Hepatocyte (in vitro differentiated cells): Measurements from ENCODE around the gene TMEM250. TPM values are rescaled to one million over a fixed set of nuclear protein-coding genes. Genes with fewer than 3 reads are reported as not detected.

ENCODE experiments used
- DNase-seq: peaks from one replicate; pipeline ENCODE4 v3.0.0-alpha.2; 2016; ENCODE audit warnings: low spot score
- H2AFZ ChIP-seq: fragments of 200-600 bp; sonication (generic); 2 replicates; pipeline ENCODE4 v1.6.0; 2016; ENCODE audit warnings: antibody characterized with exemption, mild to moderate bottlenecking
- H3K27ac ChIP-seq: fragments of 200-600 bp; sonication (generic); 2 replicates; pipeline ENCODE4 v1.5.1; 2016; ENCODE audit warnings: mild to moderate bottlenecking
- H3K27me3 ChIP-seq: fragments of 200-600 bp; sonication (generic); 2 replicates; pipeline ENCODE4 v1.6.1; 2016
- H3K36me3 ChIP-seq: fragments of 200-600 bp; sonication (generic); replicated peaks from 2 replicates; pipeline ENCODE4 v1.5.1; 2016; ENCODE audit warnings: low read depth; ENCODE audit not compliant: insufficient read depth
- H3K4me1 ChIP-seq: fragments of 200-600 bp; sonication (generic); 2 replicates; pipeline ENCODE4 v1.5.1; 2016; ENCODE audit warnings: mild to moderate bottlenecking, moderate library complexity; ENCODE audit not compliant: insufficient read depth
- H3K4me2 ChIP-seq: fragments of 200-600 bp; sonication (generic); 2 replicates; pipeline ENCODE4 v1.6.0; 2016
- H3K4me3 ChIP-seq: fragments of 200-600 bp; sonication (generic); 2 replicates; pipeline ENCODE4 v1.5.1; 2016; ENCODE audit warnings: mild to moderate bottlenecking
- H3K79me2 ChIP-seq: fragments of 200-600 bp; sonication (generic); 2 replicates; pipeline ENCODE4 v1.6.0; 2017; ENCODE audit warnings: mild to moderate bottlenecking
- H3K9me2 ChIP-seq: fragments of 200-600 bp; sonication (generic); replicated peaks from 2 replicates; pipeline ENCODE4 v1.6.0; 2017; ENCODE audit warnings: mild to moderate bottlenecking; ENCODE audit not compliant: insufficient read depth
- H3K9me3 ChIP-seq: fragments of 200-600 bp; sonication (generic); 2 replicates; pipeline ENCODE4 v1.5.1; 2016; ENCODE audit warnings: low read depth, mild to moderate bottlenecking
- H4K20me1 ChIP-seq: fragments of 200-600 bp; sonication (generic); 2 replicates; pipeline ENCODE4 v1.6.0; 2016; ENCODE audit warnings: mild to moderate bottlenecking; ENCODE audit not compliant: insufficient read depth, poor library complexity, severe bottlenecking
- EZH2 ChIP-seq: fragments of 200-600 bp; sonication (generic); IDR thresholded peaks from 2 replicates; pipeline ENCODE4 v1.6.1; 2016; ENCODE audit warnings: antibody characterized with exemption, mild to moderate bottlenecking, borderline replicate concordance
- EZH2phosphoT487 ChIP-seq: fragments of 200-600 bp; sonication (generic); IDR thresholded peaks from one replicate; pipeline ENCODE4 v1.6.1; 2018; ENCODE audit warnings: antibody characterized with exemption, mild to moderate bottlenecking, low read depth, moderate library complexity; ENCODE audit not compliant: unreplicated experiment, severe bottlenecking
- WGBS: methylation state at CpG from one replicate; pipeline ENCODE4 v1.1.6; 2016; ENCODE audit warnings: low lambda C conversion rate; ENCODE audit errors: missing lambda C conversion rate; 5-methylcytosine and 5-hydroxymethylcytosine counted together
- polyA plus RNA-seq: library from polyadenylated mRNA; unstranded; fragments of >200 nt; fragmentation: Nextera tagmentation; extraction: Ambion mirVana; gene quantifications from 2 replicates; pipeline ENCODE4 v1.2.1, GENCODE V29; 2016
- total RNA-seq: library from RNA; depleted of rRNA; stranded (reverse); fragments of >200 nt; gene quantifications from 2 replicates; pipeline ENCODE4 v1.2.3, GENCODE V29; 2014
- TF ChIP-seq, protein P1 (sequence below): fragments of 200-600 bp; sonication (generic); IDR thresholded peaks from 2 replicates; pipeline ENCODE4 v1.5.1; 2016; ENCODE audit warnings: antibody characterized with exemption, mild to moderate bottlenecking; ENCODE audit not compliant: poor library complexity

TMEM250 gene
- total and polyA plus RNA-seq, 2 experiments from 2014 or later: 37.8 to 47.6 TPM

DNA sequence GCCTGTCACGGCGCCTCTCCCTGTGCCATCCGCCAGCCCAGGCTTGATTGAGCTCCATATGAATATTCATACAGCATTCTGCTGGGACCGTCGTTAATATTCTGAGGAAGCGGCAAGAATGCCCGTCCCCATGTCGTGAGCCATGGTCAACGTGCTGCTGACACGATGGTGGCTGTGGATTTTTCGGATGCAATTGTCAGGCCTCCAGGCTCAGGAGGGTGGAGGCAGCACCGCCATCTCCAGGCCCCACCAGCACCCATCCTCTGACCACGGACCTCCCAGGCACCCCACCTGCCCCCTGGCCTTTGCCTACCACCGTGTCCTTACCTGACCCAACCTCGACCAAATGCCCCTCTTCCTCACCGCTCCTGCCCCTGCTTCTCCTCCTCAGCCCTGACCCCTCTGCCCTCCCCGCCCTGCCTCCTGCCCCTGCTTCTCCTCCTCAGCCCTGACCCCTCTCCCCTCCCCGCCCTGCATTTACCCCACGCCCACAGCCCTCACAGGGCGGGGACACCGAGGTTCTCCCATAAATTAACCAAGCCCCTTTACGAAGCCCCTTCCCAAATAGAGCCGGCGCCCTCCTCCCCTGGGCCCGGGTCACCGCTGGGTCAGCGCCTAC lies 9.9 kb downstream of the TMEM250 start:
- 78% methylated on average over 23 of the region's 27 CpGs for WGBS
- peak overlapping the region; percentile 87 for H3K4me2 ChIP-seq
- H3K9me3 ChIP-seq: no peaks in the 10 kb centered on the region
- TF ChIP-seq EZH2phosphoT487 (no peak), EZH2 (no peak)
- TF ChIP-seq, protein P1, sequence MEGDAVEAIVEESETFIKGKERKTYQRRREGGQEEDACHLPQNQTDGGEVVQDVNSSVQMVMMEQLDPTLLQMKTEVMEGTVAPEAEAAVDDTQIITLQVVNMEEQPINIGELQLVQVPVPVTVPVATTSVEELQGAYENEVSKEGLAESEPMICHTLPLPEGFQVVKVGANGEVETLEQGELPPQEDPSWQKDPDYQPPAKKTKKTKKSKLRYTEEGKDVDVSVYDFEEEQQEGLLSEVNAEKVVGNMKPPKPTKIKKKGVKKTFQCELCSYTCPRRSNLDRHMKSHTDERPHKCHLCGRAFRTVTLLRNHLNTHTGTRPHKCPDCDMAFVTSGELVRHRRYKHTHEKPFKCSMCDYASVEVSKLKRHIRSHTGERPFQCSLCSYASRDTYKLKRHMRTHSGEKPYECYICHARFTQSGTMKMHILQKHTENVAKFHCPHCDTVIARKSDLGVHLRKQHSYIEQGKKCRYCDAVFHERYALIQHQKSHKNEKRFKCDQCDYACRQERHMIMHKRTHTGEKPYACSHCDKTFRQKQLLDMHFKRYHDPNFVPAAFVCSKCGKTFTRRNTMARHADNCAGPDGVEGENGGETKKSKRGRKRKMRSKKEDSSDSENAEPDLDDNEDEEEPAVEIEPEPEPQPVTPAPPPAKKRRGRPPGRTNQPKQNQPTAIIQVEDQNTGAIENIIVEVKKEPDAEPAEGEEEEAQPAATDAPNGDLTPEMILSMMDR: no peak
- peak overlapping the region; percentile 75 for H3K27ac ChIP-seq
- no peaks in the 10 kb centered on the region for H3K9me2 ChIP-seq
- peaks cover 30% of the 10 kb centered on the region for H3K4me1 ChIP-seq
- H4K20me1 ChIP-seq: no peaks in the 10 kb centered on the region
- no peak for DNase-seq
- H3K27me3 ChIP-seq: no peaks in the 10 kb centered on the region
- H2AFZ ChIP-seq: no peak overlapping the region
- H3K4me3 ChIP-seq: no peak overlapping the region
- no peaks in the 10 kb centered on the region for H3K36me3 ChIP-seq
- H3K79me2 ChIP-seq: peaks cover 3% of the 10 kb centered on the region

DNA sequence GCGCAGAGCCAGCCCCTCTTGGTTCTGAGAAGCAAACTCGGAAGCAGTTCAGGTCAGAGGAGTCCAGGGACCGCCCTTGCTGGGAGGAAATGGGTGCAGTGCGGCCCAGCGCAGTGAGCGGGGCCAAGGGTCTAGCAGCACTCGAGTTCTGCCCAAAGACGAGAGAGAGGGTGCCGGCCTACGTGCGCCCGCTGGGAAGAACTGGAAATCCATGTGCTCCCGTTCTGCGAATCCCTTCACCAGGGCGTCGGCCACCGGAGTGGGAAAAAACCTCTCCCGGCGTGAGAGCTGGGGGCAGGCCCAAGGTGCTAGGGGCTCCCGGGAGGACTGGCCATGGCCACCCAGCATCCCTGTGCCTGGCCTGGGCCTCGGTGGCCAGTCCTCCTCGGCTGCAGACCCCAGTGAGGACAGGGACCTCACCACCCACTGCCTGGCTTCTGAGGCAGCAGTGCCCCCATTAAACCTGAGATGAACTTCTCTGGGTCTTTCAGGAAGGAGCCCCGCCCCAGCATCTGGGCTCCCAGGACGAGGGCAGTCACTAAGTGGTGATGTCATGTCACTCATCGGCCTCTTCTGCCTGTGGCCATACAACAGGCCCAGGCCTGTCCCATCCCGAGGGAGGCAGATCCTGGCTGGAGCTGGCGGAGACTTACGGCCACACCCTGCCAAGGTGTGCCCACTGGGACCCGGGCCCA lies 10.6 kb downstream of the TMEM250 start:
- Histone ChIP-seq H3K4me1 (peaks cover 30% of the 10 kb centered on the region), H4K20me1 (no peaks in the 10 kb centered on the region), H3K4me2 (no peak overlapping the region), H3K36me3 (no peaks in the 10 kb centered on the region), H3K4me3 (no peak overlapping the region), H3K9me2 (no peaks in the 10 kb centered on the region), H3K27me3 (no peaks in the 10 kb centered on the region), H3K79me2 (no peaks in the 10 kb centered on the region), H2AFZ (no peak overlapping the region), H3K9me3 (no peaks in the 10 kb centered on the region), H3K27ac (no peak overlapping the region)
- 91% methylated on average over 29 of the region's 29 CpGs for WGBS
- TF ChIP-seq EZH2 (no peak), EZH2phosphoT487 (no peak)
- TF ChIP-seq, protein P1: no peak
- no peak for DNase-seq

DNA sequence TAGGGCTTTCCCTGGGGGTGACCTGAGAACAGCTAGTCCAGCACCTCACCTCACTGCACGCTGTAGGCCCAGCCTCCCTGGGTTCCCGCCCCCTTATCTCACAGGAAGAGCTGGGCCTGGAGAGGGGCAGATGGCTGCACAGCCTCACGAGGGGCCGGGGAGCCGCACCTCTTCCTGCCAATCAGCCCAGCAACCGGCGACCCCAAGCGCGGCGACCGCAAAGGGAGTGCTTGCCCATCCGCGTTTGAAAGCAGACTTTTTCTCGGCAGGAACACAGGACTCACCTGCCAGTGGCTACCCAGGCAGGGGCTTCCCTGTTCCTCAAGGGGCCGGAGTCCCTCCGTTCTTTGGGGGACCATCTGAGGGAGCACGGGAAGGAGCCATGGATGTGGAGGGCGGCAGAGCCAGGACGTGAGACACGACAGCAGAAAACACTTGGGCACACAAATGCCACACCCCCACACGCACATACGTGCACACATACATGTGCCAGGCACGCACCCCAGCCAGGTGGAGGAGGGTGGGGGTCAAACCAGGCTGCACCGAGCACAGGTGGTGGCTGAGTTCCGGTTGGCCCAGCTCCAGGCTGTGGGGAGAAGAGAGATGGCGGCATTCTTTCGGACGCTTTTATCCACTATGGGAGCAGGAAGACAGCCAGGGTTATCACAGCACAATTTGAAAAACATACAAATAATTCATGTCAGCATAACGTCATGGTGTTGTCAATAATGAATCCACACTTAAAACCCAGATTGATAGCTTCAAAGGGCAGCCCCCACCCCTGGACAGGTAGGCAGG lies 11.3 kb downstream of the TMEM250 start:
- no peak overlapping the region for H3K4me2 ChIP-seq
- no peaks in the 10 kb centered on the region for H4K20me1 ChIP-seq
- TF ChIP-seq EZH2: no peak
- TF ChIP-seq, protein P1: no peak
- no peak for TF ChIP-seq EZH2phosphoT487
- no peaks in the 10 kb centered on the region for H3K9me2 ChIP-seq
- peaks cover 30% of the 10 kb centered on the region for H3K4me1 ChIP-seq
- H2AFZ ChIP-seq: no peak overlapping the region
- no peak overlapping the region for H3K4me3 ChIP-seq
- H3K9me3 ChIP-seq: no peaks in the 10 kb centered on the region
- no peaks in the 10 kb centered on the region for H3K36me3 ChIP-seq
- no peaks in the 10 kb centered on the region for H3K79me2 ChIP-seq
- no peak for DNase-seq
- H3K27me3 ChIP-seq: no peaks in the 10 kb centered on the region
- WGBS: 88% methylated on average over 29 of the region's 29 CpGs
- no peak overlapping the region for H3K27ac ChIP-seq
